Uterus (tissue), 2 donors: ENCODE measurements around the gene KCNMA1.

Experiments used
- CTCF ChIP-seq, 4 experiments: fragments of 200-600 bp in 2 of 4; fragments of 450-650 bp in 2 of 4; sonication (generic) in 2 of 4; IDR thresholded peaks; one replicate each; pipeline ENCODE4 v1.5.1; 2016 to 2019; ENCODE audit warnings: antibody characterized with exemption in 4 of 4, mild to moderate bottlenecking in 2 of 4, moderate library complexity in 1 of 4
- POLR2A ChIP-seq, 2 donors: fragments of 450-650 bp; IDR thresholded peaks; one replicate each; pipeline ENCODE4 v1.6.1; 2016; ENCODE audit warnings: antibody characterized with exemption in 2 of 2, mild to moderate bottlenecking in 1 of 2, moderate library complexity in 1 of 2

GRCh38 chr10:77060913-77061312 is 576.7 kb downstream of the KCNMA1 start:
- TF ChIP-seq CTCF (IDR thresholded peaks at IDR 0.05) (no peak), POLR2A (IDR thresholded peaks at IDR 0.05) (no peak)
